ENCODE results near the gene TP53TG5. TPM values are rescaled to one million over a fixed set of nuclear protein-coding genes. Genes with fewer than 3 reads are reported as not detected.
"Not testable (repeated sequence)": the region's sequence is repeated elsewhere in the genome, so short reads cannot be mapped to it uniquely, and the experiment has no call there.

TP53TG5 gene
- total and polyA plus RNA-seq, 10 of the 15 experiments (the other 5 are each of a cell fraction or from before 2014, with no cell fraction given): 0.24 TPM; not detected in 9

GRCh38 chr20:45353746-45354145, 24.4 kb downstream of the TP53TG5 start:
- Histone ChIP-seq H3K4me2 (ENCODE audit: control insufficient read depth, insufficient read depth) (no peak overlapping the region), H3K27ac (ENCODE audit: control insufficient read depth, insufficient read depth) (no peak overlapping the region), H3K4me3 (no peak overlapping the region), H2AFZ (ENCODE audit: control insufficient read depth, low read depth, low read length) (no peak overlapping the region), H3K4me1 (ENCODE audit: control insufficient read depth, insufficient read depth, low read length) (no peaks in the 10 kb centered on the region; the same call in 1 of the 2 replicates), H3K9me3 (replicated peaks; ENCODE audit: control insufficient read depth, insufficient read depth, low read length) (no peaks in the 10 kb centered on the region), H3K9ac (ENCODE audit: control insufficient read depth, insufficient read depth, low read length) (no peak overlapping the region), H4K20me1 (ENCODE audit: control insufficient read depth, insufficient read depth) (no peaks in the 10 kb centered on the region), H3K27me3 (replicated peaks in 1 of 2; ENCODE audit: control insufficient read depth in 2 of 2, insufficient read depth in 2 of 2, low read length in 1 of 2) (no peaks in the 10 kb centered on the region), H3K79me2 (ENCODE audit: control insufficient read depth, insufficient read depth, low read length) (no peaks in the 10 kb centered on the region), H3K36me3 (ENCODE audit: control insufficient read depth in 2 of 2, insufficient read depth in 2 of 2, low read length in 1 of 2) (no peaks in the 10 kb centered on the region)
- POLR2A ChIA-PET: no interaction called here
- RAD21 ChIA-PET (ENCODE audit: unreplicated experiment): interaction anchor here (1.2 kb wide), 1 partner anchor 84 kb away, joined by 3 read pairs; no protein-coding TSS in a partner anchor
- FAIRE-seq (no peak), ATAC-seq (no peak), DNase-seq (ENCODE audit: low read depth, low spot score) (no peak)
- in situ Hi-C loops (cut with MboI) (no loop called here), intact Hi-C loops (cut with micrococcal nuclease; ENCODE audit: unreplicated experiment) (no loop called here)
- BruUV-seq (replicated peaks): no TSS peak
- WGBS (ENCODE audit: insufficient coverage, insufficient replicate concordance, low lambda C conversion rate, missing lambda C conversion rate): 33% methylated on average over 1 of the region's 1 CpG
- TF ChIP-seq EGR1 (IDR thresholded peaks at IDR 0.05; ENCODE audit: borderline replicate concordance in 1 of 2, low read depth in 2 of 2, low read length in 2 of 2): no peak
- TF ChIP-seq NR2F1 (conservative IDR thresholded peaks at IDR 0.05): no peak
- SMC1A ChIA-PET (ENCODE audit: uncharacterized antibody, unreplicated experiment): interaction anchor here (2.9 kb wide), 1 partner anchor 15 kb away, joined by 8 read pairs; no protein-coding TSS in a partner anchor
- CTCF ChIA-PET: interaction anchor here (2.8 to 6.3 kb wide), 2 partner anchors 33 to 83 kb away, joined by 6 to 35 read pairs; no protein-coding TSS in a partner anchor

DNA sequence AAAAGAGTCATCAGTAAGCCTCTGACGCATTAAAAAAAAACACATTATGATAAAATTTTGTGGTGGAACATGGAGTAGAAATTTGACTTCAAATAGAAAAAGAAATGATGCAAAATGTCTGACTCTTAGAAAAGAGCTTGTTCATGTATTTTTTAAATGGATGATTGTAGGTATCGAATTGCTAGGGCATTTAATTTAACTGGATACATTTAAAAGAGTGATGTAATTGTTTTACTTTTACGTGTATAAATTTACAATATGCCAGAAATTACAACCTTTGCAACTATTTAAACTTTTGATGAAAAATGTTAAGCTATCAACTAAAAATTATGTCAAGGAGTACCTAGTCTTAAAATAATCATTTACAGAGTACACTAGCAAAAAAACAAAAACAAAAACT, 25.4 kb downstream of the TP53TG5 start:
- 30% methylated on average over 3 of the region's 3 CpGs for WGBS (ENCODE audit: insufficient coverage, insufficient replicate concordance, low lambda C conversion rate, missing lambda C conversion rate)
- Histone ChIP-seq H2AFZ (ENCODE audit: control insufficient read depth, low read depth, low read length) (no peak overlapping the region), H4K20me1 (ENCODE audit: control insufficient read depth, insufficient read depth) (no peaks in the 10 kb centered on the region), H3K27ac (ENCODE audit: control insufficient read depth, insufficient read depth) (no peak overlapping the region), H3K9me3 (replicated peaks; ENCODE audit: control insufficient read depth, insufficient read depth, low read length) (no peaks in the 10 kb centered on the region), H3K4me3 (no peak overlapping the region), H3K79me2 (ENCODE audit: control insufficient read depth, insufficient read depth, low read length) (no peaks in the 10 kb centered on the region), H3K27me3 (replicated peaks in 1 of 2; ENCODE audit: control insufficient read depth in 2 of 2, insufficient read depth in 2 of 2, low read length in 1 of 2) (no peaks in the 10 kb centered on the region), H3K9ac (ENCODE audit: control insufficient read depth, insufficient read depth, low read length) (no peak overlapping the region), H3K36me3 (ENCODE audit: control insufficient read depth in 2 of 2, insufficient read depth in 2 of 2, low read length in 1 of 2) (no peaks in the 10 kb centered on the region), H3K4me1 (ENCODE audit: control insufficient read depth, insufficient read depth, low read length) (no peaks in the 10 kb centered on the region), H3K4me2 (ENCODE audit: control insufficient read depth, insufficient read depth) (no peak overlapping the region)
- TF ChIP-seq POLR2A (IDR thresholded peaks at IDR 0.05; ENCODE audit: low read depth, low read length) (no peak), PAX8 (IDR thresholded peaks at IDR 0.05) (no peak), SMAD5 (IDR thresholded peaks at IDR 0.05; ENCODE audit: low read depth) (no peak), NR2C2 (IDR thresholded peaks at IDR 0.05; ENCODE audit: borderline replicate concordance, control insufficient read depth, insufficient read length, low read depth) (no peak), YBX1 (IDR thresholded peaks at IDR 0.05) (no peak)
- SMC1A ChIA-PET (ENCODE audit: uncharacterized antibody, unreplicated experiment): interaction anchor here (0.8 to 2.9 kb wide), 6 partner anchors 8 to 26 kb away, joined by 3 to 9 read pairs (median 4); partner anchors contain the start of gene SYS1
- ATAC-seq (no peak), FAIRE-seq (no peak), DNase-seq (ENCODE audit: low read depth, low spot score) (no peak)
- RAD21 ChIA-PET (ENCODE audit: unreplicated experiment): interaction anchor here (0.7 to 1.0 kb wide), 2 partner anchors 9 to 85 kb away, joined by 3 read pairs; no protein-coding TSS in a partner anchor
- in situ Hi-C loops (cut with MboI) (no loop called here), intact Hi-C loops (cut with micrococcal nuclease; ENCODE audit: unreplicated experiment) (no loop called here)
- BruUV-seq (replicated peaks): no TSS peak
- POLR2A ChIA-PET: no interaction called here
- CTCF ChIA-PET: interaction anchor here (0.6 to 6.3 kb wide), 11 partner anchors 8 to 401 kb away, joined by 3 to 35 read pairs (median 3); partner anchors contain the start of gene SYS1

DNA sequence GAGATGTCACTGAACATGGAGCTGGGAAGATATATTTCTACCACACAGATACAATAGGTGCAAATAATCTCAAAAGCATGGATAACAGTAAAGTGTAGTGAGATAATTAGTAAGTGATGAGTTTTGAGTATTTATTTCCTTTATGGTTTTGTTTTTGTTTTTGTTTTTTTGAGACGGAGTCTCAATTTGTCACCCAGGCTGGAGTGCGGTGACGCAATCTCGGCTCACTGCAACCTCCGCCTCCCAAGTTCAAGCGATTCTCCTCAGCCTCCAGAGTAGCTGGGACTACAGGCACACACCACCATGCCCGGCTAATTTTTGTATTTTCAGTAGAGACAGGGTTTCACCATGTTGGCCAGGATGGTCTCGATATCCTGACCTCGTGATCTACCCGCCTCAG, 27.3 kb downstream of the TP53TG5 start:
- H3K9me3 ChIP-seq (replicated peaks; ENCODE audit: control insufficient read depth, insufficient read depth, low read length); H3K4me2 ChIP-seq (ENCODE audit: control insufficient read depth, insufficient read depth); BruUV-seq (replicated peaks); H3K36me3 ChIP-seq (ENCODE audit: control insufficient read depth in 2 of 2, insufficient read depth in 2 of 2, low read length in 1 of 2); H3K9ac ChIP-seq (ENCODE audit: control insufficient read depth, insufficient read depth, low read length); H3K4me3 ChIP-seq; intact Hi-C loops (cut with micrococcal nuclease; ENCODE audit: unreplicated experiment); H3K27me3 ChIP-seq (replicated peaks in 1 of 2; ENCODE audit: control insufficient read depth in 2 of 2, insufficient read depth in 2 of 2, low read length in 1 of 2); FAIRE-seq; H2AFZ ChIP-seq (ENCODE audit: control insufficient read depth, low read depth, low read length); POLR2A ChIA-PET; H4K20me1 ChIP-seq (ENCODE audit: control insufficient read depth, insufficient read depth); ATAC-seq; in situ Hi-C loops (cut with MboI); H3K27ac ChIP-seq (ENCODE audit: control insufficient read depth, insufficient read depth); H3K79me2 ChIP-seq (ENCODE audit: control insufficient read depth, insufficient read depth, low read length); DNase-seq (ENCODE audit: low read depth, low spot score); H3K4me1 ChIP-seq (ENCODE audit: control insufficient read depth, insufficient read depth, low read length): not testable (repeated sequence)
- RAD21 ChIA-PET (ENCODE audit: unreplicated experiment): interaction anchor here (0.6 kb wide), 1 partner anchor 15 kb away, joined by 3 read pairs; no protein-coding TSS in a partner anchor
- SMC1A ChIA-PET (ENCODE audit: uncharacterized antibody, unreplicated experiment): interaction anchor here (1.5 kb wide), 1 partner anchor 10 kb away, joined by 5 read pairs; no protein-coding TSS in a partner anchor
- CTCF ChIA-PET: interaction anchor here (0.7 kb wide), 1 partner anchor 39 kb away, joined by 3 read pairs; no protein-coding TSS in a partner anchor
- 81% methylated on average over 10 of the region's 10 CpGs for WGBS (ENCODE audit: insufficient coverage, insufficient replicate concordance, low lambda C conversion rate, missing lambda C conversion rate)

Measured in GM12878 (cell line).